HG03039 (cell line): ENCODE results near the gene TOP3B.

ENCODE experiments used
- ATAC-seq: cut with Tn5 transposase; IDR thresholded peaks from one replicate; pipeline ENCODE4 v1.9.1; 2021; ENCODE audit warnings: mild to moderate bottlenecking, moderate library complexity; ENCODE audit not compliant: unreplicated experiment

TOP3B gene

GRCh38 chr22:21980547-21980946 is 2.0 kb downstream of the TOP3B start:
- ATAC-seq, result no peak

DNA sequence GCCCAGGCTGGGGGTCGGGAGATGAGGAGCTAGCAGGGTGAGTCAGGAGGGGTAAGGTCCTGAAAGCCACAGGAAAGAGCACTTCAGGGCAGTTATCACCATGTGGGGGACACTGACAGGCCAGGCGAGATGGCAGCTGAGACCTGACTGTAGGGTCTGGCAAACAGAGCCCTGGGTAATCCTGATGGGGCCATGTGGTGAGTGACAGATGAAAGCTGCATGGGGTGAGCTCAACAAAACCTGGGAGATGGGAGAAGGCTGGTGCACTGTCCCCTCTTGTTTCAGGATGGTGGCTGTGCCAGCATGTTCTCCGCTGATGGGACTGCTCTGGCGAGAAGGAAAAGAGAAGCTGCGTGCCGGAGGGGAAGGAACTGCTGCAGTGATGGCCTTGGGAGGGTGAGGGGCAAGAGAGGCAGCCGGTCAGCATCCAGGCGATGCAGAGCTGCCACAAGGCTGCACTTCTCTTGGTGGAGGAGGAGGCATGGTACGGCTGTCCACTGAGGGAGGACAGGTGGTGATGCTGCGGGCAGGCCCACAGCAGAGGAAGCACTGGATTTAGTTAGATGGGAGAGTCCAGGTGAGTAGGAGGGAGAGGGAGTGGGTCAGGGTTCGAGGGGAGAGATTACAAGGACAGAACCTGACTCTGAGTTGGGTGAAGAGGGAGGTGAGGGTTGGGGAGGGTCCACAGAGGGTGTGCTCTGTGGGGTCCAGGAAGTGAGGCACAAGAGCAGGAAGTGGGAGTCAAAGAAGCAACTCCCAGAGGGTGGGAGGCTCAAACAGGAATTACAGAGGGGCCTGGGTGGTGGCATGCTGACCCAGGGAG is 3.8 kb downstream of the TOP3B start:
- no peak for ATAC-seq

GRCh38 chr22:21977814-21978213 is 4.8 kb downstream of the TOP3B start:
- no peak for ATAC-seq

DNA sequence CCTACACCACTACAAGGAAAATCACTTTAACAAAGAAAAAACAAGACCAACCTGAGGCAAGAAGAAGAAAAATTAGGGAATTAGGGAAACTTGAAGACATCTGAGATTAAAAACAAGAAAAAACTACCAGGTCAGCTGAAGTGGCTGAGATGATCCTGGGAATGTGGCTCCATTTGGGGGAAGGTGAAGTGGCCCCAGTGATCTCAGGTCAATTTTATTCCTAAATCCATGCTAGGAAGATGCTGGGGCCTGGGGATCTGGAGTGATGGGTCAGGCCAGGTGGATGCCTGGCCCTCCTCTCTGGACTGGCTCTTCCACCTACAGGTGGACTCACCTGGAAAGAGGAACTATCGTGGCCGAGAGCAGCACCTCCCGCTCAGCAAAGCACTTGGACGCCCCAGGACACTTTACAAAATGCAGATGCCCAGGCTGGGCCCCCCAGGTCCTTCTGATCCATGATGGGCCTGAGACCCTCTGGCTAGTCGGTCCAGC is 6.7 kb downstream of the TOP3B start:
- no peak for ATAC-seq

- no peak for ATAC-seq
These were observed 7.3 kb downstream of the TOP3B start for GRCh38 chr22:21975273-21975672.

DNA sequence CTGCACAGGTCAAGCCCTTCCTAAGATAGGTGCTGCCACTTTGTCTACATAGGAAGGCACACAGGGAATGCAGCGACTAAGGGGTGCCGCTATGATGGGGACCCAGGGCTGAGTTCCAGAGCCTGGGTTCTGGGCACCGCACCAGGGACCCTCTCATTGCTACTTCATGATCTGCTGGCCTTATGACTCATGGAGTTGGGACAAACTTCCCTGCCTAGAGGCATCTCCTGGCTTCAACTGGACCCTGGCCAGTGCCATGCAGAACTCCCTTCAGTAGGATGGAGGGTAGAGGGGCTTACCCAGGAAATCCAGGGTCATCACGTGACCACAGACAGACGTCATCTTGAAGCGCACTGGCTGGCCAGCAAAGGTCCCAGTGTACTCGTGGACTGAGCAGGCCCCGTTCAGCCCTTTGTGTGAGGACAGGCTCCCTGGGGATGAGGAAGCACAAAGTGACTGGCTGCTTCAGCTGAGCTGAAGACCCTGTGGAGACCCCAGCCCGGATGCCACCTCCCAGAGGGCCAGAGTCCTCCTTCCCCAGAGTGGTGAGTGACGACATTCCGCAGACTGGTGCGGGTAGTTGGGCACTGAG is 8.4 kb downstream of the TOP3B start:
- no peak for ATAC-seq

DNA sequence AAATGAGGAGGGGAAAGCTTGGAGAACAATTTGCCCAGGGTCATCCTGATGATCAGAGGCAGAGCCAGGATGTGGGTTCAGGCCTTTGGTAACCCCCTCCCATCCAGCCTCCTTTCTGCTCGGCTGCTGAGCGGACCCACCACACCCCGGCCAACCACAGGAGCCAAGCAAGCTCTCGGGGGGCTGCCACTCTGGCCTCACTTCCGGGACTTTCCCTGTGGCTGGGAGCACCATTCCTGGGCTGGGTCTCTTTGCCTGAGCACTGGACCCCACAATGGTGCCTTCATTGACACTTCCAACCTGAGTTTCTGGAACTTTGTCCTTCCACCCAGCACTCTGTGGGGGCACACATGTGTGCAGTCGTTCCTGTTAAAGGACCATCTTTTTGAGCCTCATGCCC is 9.8 kb downstream of the TOP3B start:
- no peak for ATAC-seq

GRCh38 chr22:21972293-21972779 is 10.3 kb downstream of the TOP3B start:
- no peak for ATAC-seq

DNA sequence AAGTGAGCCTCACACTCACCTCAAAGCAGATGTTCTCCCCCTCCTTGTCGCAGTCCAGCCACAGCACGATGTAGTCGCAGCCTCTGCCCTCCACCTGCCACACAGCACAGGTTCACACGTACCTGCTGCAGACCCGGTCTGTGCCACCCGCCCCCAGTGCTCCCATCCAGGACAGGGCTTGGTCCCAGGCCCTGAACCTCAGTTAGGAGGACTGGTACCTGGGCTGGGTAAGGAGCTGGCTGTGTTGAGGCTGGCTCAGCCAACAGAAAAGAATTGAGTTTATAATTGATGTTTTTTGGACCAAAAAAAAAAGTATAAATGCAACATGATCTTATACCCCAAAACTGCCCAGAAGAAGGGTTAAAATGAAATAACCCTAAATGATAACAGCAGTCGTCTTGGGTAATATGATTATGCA is 10.7 kb downstream of the TOP3B start:
- no peak for ATAC-seq

DNA sequence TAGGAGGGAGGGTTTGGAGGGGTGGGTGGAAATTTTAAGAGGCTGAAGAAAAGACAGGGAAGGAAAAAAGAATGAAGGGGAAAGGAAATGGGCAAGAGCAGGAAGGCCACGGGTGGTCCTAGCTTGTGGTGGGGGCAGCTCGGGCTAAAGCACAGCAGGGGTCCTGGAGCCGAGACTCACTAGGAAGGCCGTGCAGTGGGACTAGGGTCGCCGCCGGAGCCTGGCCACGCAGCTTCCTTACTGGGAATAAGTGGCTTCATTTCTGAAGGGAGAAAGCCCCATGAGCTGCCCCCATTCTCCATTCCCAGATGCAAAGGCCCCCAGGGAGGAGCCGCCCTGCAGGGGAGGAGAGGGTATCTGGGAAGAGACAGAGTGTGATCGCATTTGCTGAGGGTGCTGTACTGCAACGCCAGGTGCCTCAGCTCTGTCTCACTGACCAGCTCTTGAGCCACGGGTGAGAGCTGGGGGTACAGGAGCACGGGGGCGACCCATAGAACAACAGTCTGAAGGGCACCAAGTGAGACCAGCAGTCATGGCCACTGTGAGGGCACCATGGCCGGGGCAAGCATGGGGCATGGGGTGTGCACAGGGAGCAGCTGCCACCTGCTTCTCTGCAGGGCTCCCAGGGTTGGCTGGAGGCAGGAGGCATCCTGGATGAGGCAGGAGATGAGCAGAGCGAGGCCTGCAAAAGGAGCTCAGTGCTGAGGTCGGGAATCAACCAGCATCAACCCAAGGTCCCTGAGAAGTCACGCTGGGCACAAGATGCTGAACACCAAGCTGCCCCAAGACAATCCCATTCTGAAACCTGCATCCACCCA is 11.6 kb downstream of the TOP3B start:
- ATAC-seq, result no peak

DNA sequence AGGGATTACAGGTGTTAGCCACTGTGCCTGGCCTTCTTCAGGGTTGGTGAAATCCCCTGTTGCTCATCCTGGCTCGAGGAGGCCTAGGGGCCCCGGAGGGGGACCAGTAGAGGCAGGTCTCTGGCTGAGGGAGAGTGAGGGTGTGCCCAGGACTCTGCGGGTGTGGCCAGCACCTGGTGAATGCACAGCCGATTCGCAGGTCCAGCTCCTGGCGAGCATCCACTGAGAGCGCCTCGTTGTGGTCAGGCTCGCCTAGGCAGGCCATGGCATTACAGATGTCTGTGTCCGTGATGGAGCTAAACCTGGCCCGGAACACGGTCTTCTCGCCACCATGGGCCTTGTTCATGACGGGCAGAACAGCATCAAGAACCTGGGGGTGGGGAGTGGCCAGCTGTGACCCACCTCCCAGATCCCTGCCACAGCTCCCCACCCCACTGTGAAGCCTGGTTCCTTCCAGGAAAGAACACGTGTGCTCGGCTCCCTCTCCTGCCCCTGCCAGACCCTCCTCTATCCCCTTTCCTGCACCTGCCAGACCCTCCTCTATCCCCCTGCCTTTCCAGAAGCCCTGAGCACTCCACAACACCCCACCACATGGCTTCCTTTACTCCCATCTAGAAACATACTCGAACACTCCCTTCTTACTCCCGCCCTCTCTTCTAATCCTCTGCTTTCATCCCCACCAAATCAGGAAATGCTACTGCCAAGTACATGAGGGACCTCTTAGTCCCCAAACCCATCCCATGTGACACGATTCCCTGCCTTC is 12.4 kb downstream of the TOP3B start:
- ATAC-seq, result no peak

- ATAC-seq, result no peak
These were observed 14.0 kb downstream of the TOP3B start for GRCh38 chr22:21968452-21969129.

GRCh38 chr22:21967693-21968271 is 14.8 kb downstream of the TOP3B start:
- no peak for ATAC-seq

GRCh38 chr22:21966643-21967516 is 15.7 kb downstream of the TOP3B start:
- no peak for ATAC-seq

GRCh38 chr22:21965762-21966288 is 16.8 kb downstream of the TOP3B start:
- no peak for ATAC-seq

DNA sequence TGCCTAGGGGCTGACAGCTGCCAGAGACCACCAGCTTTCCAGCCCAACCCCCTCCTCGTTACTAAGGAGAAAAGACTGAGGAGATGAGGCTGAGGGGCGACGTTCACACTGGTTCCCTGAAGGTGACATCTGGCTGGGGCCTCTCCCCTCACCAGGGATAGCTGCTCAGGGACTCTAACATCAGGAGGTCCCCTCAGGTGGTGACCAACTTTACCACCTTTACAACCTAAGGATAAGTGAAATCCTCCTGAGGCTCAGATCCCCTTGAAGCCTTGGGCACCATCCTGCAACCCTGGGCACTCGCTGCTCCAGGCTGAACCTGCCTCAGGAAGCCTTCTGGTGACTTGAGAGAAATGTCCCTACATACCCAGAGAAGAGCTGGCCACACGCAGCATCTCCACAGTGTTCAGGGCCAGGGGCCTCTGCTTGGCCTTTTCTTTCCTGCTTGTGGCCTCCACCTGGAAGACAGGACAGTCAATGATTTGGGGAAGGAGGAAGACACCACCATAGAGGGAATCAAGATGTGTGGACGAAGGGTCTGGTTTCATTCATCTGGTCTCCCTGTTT is 17.6 kb downstream of the TOP3B start:
- no peak for ATAC-seq

GRCh38 chr22:21964234-21964633 is 18.4 kb downstream of the TOP3B start:
- ATAC-seq, result no peak

- no peak for ATAC-seq
These were observed 18.8 kb downstream of the TOP3B start for GRCh38 chr22:21963790-21964211.
